ENCODE results near the gene TMUB1. TPM values are rescaled to one million over a fixed set of nuclear protein-coding genes. Genes with fewer than 3 reads are reported as not detected.

The TMUB1 gene
- total RNA-seq, 2 experiments from 2014 or later, result 56.0 to 59.6 TPM

GRCh38 chr7:151119902-151120301, 36.6 kb upstream of the TMUB1 start:
- ChIA-PET CTCF (ENCODE audit: unreplicated experiment) (no interaction called here), POLR2A (no interaction called here)
- Histone ChIP-seq H3K9me2 (ENCODE audit: insufficient read depth, low read length) (no peaks in the 10 kb centered on the region), H3K79me2 (ENCODE audit: insufficient read depth, low read depth, low read length) (no peaks in the 10 kb centered on the region), H3K36me3 (ENCODE audit: insufficient read depth, low read length) (no peaks in the 10 kb centered on the region), H3K27ac (ENCODE audit: low read depth, low read length, poor library complexity, severe bottlenecking) (no peak overlapping the region), H2AFZ (ENCODE audit: low read length) (no peak overlapping the region), H3K9me3 (ENCODE audit: low read length) (no peaks in the 10 kb centered on the region), H3K4me1 (ENCODE audit: insufficient read depth, low read length, poor library complexity, severe bottlenecking) (no peaks in the 10 kb centered on the region), H3K4me2 (ENCODE audit: low read length) (no peak overlapping the region), H4K20me1 (ENCODE audit: insufficient read depth, low read length) (no peaks in the 10 kb centered on the region), H3K4me3 (ENCODE audit: low read depth, low read length, poor library complexity, severe bottlenecking) (no peak overlapping the region)
- BruUV-seq (replicated peaks), result no TSS peak
- no peak for DNase-seq (ENCODE audit: low spot score)
- no peak for TF ChIP-seq EZH2phosphoT487 (IDR thresholded peaks at IDR 0.05; ENCODE audit: borderline replicate concordance, low read depth, low read length)
- TF ChIP-seq CTCF (conservative IDR thresholded peaks at IDR 0.05; ENCODE audit: low read length), result no peak
- intact Hi-C loops (cut with micrococcal nuclease; ENCODE audit: unreplicated experiment), result loop anchor here (5.0 to 10.0 kb wide), 2 partner anchors 182 to 225 kb away; no protein-coding TSS in a partner anchor

- no peaks in the 10 kb centered on the region for H4K20me1 ChIP-seq (ENCODE audit: insufficient read depth, low read length)
- ChIA-PET CTCF (ENCODE audit: unreplicated experiment) (no interaction called here), POLR2A (no interaction called here)
- no peak overlapping the region for H2AFZ ChIP-seq (ENCODE audit: low read length)
- no peaks in the 10 kb centered on the region for H3K36me3 ChIP-seq (ENCODE audit: insufficient read depth, low read length)
- H3K4me3 ChIP-seq (ENCODE audit: low read depth, low read length, poor library complexity, severe bottlenecking), result no peak overlapping the region
- no peaks in the 10 kb centered on the region for H3K4me1 ChIP-seq (ENCODE audit: insufficient read depth, low read length, poor library complexity, severe bottlenecking)
- no peaks in the 10 kb centered on the region for H3K9me2 ChIP-seq (ENCODE audit: insufficient read depth, low read length)
- H3K79me2 ChIP-seq (ENCODE audit: insufficient read depth, low read depth, low read length), result no peaks in the 10 kb centered on the region
- no peak for TF ChIP-seq EZH2phosphoT487 (IDR thresholded peaks at IDR 0.05; ENCODE audit: borderline replicate concordance, low read depth, low read length)
- no peak for TF ChIP-seq CTCF (conservative IDR thresholded peaks at IDR 0.05; ENCODE audit: low read length)
- intact Hi-C loops (cut with micrococcal nuclease; ENCODE audit: unreplicated experiment), result loop anchor here (10.0 kb wide), 1 partner anchor 224 kb away; no protein-coding TSS in a partner anchor
- H3K9me3 ChIP-seq (ENCODE audit: low read length), result no peaks in the 10 kb centered on the region
- no peak overlapping the region for H3K27ac ChIP-seq (ENCODE audit: low read depth, low read length, poor library complexity, severe bottlenecking)
- no peak for DNase-seq (ENCODE audit: low spot score)
- no TSS peak for BruUV-seq (replicated peaks)
- H3K4me2 ChIP-seq (ENCODE audit: low read length), result no peak overlapping the region
Observed at GRCh38 chr7:151119055-151119415, 35.7 kb upstream of the TMUB1 start.

- TF ChIP-seq EZH2phosphoT487 (IDR thresholded peaks at IDR 0.05; ENCODE audit: borderline replicate concordance, low read depth, low read length), result no peak
- no peak for TF ChIP-seq CTCF (conservative IDR thresholded peaks at IDR 0.05; ENCODE audit: low read length)
- H3K4me1 ChIP-seq (ENCODE audit: insufficient read depth, low read length, poor library complexity, severe bottlenecking), result no peaks in the 10 kb centered on the region
- CTCF ChIA-PET (ENCODE audit: unreplicated experiment), result no interaction called here
- H3K4me3 ChIP-seq (ENCODE audit: low read depth, low read length, poor library complexity, severe bottlenecking), result no peak overlapping the region
- H3K36me3 ChIP-seq (ENCODE audit: insufficient read depth, low read length), result no peaks in the 10 kb centered on the region
- POLR2A ChIA-PET, result no interaction called here
- intact Hi-C loops (cut with micrococcal nuclease; ENCODE audit: unreplicated experiment), result loop anchor here (10.0 kb wide), 1 partner anchor 224 kb away; no protein-coding TSS in a partner anchor
- H4K20me1 ChIP-seq (ENCODE audit: insufficient read depth, low read length), result no peaks in the 10 kb centered on the region
- DNase-seq (ENCODE audit: low spot score), result no peak
- no peaks in the 10 kb centered on the region for H3K9me2 ChIP-seq (ENCODE audit: insufficient read depth, low read length)
- no peaks in the 10 kb centered on the region for H3K79me2 ChIP-seq (ENCODE audit: insufficient read depth, low read depth, low read length)
- H2AFZ ChIP-seq (ENCODE audit: low read length), result no peak overlapping the region
- H3K27ac ChIP-seq (ENCODE audit: low read depth, low read length, poor library complexity, severe bottlenecking), result no peak overlapping the region
- no peak overlapping the region for H3K4me2 ChIP-seq (ENCODE audit: low read length)
- no TSS peak for BruUV-seq (replicated peaks)
- no peaks in the 10 kb centered on the region for H3K9me3 ChIP-seq (ENCODE audit: low read length)
Observed at GRCh38 chr7:151118108-151119054, 35.1 kb upstream of the TMUB1 start.

Data from OCI-LY7 (cell line).